Islet precursor cell (in vitro differentiated cells): ENCODE results near the gene RNU6-9.
A peak's percentile ranks its signal among the peaks of the same experiment; 100 is the strongest.
"Not testable (repeated sequence)": the region's sequence is repeated elsewhere in the genome, so short reads cannot be mapped to it uniquely, and the experiment has no call there.

Experiments
- DNase-seq: peaks from one replicate; pipeline ENCODE4 v3.0.0-alpha.2; 2018

Gene RNU6-9

DNA sequence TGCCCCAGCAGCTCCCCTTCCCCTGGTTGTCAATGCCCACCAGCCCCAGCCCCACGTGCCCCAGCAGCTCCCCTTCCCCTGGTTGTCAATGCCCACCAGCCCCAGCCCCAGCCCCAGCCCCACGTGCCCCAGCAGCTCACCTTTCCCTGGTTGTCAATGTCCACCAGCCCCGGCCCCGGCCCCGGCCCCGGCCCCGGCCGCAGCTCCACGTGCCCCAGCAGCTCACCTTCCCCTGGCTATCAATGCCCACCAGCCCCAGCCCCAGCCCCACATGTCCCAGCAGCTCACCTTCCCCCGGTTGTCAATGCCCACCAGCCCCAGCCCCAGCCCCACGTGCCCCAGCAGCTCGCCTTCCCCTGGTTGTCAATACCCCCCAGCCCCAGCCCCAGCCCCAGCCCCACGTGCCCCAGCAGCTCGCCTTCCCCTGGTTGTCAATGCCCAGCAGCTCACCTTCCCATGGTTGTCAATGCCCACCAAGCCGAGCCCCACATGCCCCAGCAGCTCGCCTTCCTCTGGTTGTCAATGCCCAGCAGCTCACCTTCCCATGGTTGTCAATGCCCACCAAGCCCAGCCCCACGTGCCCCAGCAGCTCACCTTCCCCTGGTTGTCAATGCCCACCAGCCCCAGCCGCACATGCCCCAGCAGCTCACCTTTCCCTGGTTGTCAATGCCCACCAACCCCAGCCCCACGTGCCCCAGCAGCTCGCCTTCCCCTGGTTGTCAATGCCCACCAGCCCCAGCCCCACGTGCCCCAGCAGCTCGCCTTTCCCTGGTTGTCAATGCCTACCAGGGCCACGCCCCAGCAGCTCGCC lies 14.3 kb upstream of the RNU6-9 start:
- DNase-seq: not testable (repeated sequence)

DNA sequence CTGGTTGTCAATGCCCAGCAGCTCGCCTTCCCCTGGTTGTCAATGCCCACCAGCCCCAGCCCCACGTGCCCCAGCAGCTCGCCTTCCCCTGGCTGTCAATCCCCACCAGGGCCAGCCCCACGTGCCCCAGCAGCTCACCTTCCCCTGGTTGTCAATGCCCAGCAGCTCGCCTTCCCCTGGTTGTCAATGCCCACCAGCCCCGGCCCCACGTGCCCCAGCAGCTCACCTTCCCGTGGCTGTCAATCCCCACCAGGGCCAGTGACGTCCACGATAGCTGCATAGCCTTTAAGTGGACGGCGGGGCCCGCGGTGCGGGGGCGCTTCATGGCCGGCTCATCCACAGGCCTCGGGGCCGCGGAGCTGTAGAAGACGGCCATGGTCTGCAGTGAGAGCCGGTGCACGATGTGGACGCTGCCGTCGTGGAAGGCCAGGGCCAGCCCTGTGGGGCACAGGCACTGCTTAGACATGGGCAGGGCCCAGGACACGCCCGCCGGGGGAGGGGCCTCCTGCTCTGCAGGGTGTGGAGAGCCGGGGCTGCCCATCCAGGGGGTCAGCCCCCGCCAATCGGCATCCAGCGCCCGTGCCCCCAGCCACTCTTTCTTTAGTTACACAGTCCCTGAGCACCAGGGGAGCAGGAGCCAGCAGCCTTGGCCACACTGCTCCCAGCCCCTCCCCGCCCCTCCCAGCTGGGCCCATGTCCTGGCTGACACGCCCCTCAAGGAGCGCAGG lies 13.4 kb upstream of the RNU6-9 start:
- no peak for DNase-seq

DNA sequence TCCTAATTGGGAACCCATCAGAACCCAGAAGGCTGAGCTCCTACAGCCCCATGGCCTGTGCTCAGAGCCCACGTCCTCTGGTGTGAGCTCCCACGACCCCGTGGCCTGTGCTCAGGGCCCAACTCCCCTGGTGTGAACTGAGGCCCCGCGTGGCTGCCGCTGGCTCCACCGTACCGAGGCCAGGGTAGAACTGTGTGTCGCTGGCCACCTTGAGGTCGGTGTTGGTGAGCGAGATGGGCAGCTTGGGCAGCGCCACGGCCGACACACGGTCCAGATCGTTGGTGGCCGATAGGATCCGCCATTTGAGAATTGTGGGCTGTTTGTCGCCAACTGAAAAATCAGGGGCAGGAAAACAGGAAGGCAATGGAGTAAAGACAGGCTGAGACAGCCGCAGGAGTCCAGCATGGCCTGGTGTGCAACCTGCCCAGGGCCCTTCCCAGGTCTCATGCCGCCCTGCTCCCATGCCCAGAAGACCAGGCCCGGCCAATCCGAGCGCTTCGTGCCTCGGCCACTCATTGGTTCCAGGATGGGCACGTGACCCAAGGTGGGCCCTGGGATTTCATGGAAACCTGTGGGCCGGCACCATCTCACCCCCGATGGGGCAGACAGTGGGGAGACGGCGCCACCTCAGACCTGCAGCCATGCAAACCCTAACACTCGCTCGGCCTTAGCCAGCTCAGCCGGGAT lies 11.8 kb upstream of the RNU6-9 start:
- no peak for DNase-seq

DNA sequence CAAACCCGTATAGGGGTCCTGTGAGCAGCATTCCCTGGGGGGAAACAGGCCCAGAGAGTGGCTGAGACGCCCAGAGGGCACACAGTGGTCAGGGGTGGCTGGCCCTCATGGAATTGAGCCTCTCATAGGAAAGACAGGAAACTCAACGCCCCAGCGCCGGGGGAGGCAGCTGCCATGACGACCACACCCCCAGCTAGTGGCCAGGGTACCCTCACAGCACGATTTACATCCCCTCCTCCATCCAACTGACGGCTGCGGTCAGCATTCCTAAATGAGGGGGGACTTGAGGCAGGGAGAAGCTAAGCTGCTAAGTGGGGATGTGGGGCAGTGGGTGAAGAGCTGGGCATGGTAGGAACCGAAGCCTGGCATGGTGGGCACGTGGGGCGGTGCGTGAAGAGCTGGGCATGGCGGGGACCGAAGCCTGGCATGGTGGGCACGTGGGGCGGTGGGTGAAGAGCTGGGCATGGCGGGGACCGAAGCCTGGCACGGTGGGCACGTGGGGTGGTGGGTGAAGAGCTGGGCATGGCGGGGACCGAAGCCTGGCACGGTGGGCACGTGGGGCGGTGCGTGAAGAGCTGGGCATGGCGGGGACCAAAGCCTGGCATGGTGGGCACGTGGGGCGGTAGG lies 10.3 kb upstream of the RNU6-9 start:
- no peak for DNase-seq

DNA sequence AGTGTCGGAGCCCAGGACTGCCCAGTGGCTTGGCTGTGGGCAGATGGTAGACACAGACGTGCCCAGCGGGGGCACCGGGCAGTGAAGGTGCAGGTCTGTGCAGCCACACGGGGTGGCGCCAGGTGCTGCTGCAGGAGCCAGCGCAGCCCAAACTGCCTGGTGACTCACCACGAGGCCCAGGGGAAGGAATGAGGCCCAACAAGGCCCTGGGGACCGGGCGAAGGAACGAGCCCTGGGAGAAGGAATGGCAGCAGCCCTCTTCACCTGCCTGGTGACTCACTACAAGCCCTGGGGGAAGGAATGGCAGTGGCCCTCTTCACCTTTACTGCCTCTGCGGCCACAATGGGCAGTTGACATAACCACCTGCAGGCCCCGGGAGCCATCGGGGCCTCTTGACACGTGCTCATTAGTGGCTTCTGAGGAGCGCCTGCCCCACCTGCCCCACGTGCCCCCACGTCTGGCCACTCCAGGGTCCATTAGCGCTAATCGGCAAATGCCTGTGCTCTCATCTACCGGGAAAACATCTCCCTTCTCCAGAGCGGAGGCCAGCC lies 9.5 kb upstream of the RNU6-9 start:
- DNase-seq: peak; percentile 99

DNA sequence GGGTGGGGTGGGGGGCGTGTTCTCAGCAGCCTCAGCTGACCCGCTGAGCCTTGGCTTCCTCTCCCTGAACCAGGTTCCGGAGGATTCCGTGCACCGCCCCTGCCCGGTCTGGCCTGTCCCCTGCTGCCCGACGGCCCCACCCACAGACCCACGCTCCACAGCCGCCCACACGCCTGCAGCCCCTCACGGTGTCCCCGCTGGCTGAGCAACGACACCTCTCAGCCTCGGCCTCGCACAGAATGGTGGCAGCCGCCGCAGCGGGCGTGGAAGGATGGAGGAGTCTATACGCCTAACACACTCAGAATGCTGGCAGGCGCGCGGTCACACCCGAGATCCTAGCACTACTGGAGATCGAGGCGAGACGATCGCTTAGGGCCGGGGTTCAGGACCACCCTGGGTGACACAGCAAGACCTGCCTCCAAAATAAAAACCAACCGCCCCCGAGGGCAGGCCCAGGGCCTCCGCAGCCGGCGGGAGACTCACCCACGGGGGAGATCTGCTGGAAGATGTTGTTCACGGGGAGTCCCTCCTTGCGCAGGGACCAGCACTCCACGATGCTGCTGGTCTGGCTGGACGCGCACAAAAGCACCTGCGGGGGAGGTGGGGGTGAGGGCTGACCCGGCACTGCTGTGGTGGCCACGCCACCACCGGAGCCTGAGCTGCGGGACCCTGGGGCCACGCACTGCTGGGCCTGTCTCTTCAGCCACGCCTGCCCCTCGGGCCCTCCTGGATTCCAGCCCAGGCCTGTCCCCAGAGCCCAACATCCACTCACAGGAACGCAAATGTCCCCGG lies 8.7 kb upstream of the RNU6-9 start:
- DNase-seq: no peak

DNA sequence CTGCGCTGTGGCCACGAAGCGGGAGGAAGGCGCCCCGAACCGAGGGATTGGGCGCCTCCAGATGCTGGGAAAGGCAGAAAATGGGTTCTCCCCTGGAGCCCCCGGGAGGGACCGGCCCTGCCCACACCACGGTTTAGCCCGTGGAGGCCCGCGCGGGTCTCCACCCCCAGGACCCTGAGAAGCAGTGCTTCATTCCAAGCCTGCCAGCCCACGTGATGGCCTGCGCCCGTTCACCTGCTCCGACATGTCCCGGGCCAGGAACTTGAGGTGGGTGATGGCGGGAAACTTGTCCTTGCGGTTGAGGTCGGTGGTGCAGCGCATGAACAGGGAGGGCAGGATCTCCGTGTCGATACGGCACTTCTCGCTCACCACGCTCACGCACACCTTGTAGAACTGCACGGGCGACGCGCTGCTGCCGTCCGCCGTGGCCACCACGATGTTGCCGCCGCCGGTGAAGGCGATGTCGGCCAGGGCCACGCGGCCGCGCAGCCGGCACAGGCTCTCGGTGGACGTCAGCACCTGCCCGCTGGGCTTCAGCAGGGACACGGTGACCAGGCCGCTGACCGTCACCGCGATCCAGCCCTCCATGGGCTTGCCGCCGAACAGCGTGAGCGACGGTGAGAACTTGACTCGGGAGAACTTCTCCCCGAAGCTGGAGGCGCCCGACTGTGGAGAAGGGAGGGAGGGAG lies 7.6 kb upstream of the RNU6-9 start:
- no peak for DNase-seq

DNA sequence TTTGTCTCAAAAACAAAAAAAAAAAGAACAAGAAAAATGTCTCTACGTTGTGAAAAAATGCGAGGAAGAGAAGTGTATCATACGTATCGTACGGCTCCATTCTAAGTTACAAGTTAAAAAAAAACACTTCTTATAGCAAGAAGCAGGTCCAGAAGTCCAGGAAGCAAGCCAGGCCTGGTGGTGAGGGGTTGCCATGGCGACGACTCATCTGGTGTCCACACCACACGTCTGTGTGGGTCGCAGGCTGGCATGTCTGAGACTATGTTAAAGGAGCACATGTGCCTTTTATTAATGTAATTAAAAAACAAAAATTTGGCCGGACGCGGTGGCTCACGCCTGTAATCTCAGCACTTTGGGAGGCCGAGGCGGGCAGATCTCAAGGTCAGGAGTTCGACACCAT lies 6.2 kb upstream of the RNU6-9 start:
- peak; percentile 75 for DNase-seq

DNA sequence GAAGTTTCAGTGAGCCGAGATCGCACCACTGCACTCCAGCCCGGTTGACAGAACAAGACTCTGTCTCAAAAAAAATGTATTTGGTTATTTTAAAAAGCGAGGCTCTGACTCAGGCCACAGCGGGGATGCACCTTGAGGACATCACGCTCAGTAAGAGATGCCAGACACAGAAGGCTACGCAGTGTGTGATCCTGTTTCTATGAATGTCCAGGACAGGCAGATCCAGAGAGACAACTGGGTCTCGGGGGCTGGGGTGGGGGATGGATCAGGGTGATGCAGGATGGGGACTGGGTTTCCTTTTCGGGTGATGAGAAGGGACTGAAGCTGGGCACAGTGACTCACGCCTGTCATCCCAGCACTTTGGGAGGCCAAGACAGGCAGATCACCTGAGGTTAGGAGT lies 5.7 kb upstream of the RNU6-9 start:
- no peak for DNase-seq

DNA sequence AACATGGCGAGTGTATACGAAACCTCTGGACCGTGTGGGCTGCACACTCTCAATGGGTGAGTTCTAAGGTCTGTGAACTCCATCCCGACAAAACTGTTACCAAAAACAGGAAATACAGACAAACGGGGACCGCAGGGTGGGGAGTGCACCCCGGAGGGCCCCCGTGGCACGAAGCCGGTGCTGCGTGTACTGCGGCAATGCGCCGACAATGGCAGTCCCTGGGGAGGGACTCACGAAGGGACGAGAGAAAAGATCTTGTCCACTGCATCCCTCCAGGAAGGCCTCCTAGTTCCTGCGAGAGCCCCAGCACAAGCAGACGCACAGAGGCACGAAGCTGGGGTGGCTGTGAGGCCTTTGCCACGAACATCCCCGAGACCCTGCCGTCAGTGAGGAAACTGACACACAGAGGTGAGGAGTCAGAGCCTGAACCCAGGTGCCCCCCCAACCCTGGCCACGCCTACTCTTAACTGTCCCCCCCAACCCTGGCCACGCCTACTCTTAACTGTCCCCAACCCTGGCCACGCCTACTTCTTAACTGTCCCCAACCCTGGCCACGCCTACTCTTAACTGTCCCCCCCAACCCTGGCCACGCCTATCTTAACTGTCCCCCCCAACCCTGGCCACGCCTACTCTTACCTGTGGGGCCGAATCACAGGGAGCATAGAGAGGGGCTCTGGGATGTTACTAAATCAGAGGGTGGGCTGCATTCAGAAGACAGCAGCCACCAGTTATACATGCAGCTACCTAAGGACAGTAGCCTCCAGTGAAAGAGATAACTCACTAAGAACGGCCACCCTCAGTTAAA lies 4.5 kb upstream of the RNU6-9 start:
- DNase-seq: no peak

DNA sequence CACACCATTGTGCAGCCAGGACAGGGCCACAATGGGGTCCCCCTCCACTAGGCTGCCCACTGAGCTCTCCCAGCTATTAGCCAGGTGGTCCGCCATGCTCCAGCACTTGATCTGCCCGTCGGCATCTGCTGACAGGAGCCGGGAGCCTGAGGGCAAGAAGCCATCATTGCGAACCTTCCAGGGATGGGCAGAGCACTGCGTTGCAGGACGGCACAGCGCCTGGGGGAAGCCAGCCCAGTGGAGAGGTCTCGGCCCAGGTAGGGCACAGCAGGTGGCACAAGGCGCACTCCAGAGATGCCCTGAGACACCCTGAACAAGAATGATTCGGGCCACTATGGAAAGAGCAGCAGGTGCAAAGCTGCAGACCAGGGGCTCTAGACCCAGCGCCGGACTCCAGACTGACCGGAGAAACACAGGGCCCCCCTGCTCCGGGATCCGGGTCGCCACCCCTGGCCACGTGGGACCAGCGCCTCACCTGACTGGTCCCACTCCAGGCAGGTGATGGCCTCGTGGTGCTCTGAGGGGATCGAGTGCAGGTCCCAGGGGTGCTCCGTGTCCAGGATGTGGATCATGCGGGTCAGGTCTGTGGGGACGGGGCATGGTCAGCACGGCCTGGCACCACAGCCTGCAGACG lies 3.5 kb upstream of the RNU6-9 start:
- no peak for DNase-seq

DNA sequence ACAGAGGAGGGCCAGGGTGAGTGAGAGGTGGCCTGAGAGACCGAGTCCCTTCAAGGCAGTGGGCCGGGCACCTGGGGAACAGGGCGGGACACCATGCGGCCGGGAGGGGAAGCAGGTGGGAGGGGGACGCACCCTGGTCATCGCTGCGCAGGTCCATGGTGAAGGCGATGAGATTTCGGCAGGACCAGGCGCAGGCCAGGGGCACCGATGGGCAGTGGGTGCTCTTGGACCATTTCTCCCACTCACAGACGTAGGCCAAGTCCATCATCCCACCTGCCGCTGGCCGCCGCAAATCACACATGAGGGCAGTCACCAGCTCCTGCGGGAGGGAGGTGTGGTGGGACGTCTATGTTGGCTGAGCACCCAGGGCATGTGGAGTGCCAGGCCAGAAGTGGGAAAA lies 2.5 kb upstream of the RNU6-9 start:
- DNase-seq: no peak

DNA sequence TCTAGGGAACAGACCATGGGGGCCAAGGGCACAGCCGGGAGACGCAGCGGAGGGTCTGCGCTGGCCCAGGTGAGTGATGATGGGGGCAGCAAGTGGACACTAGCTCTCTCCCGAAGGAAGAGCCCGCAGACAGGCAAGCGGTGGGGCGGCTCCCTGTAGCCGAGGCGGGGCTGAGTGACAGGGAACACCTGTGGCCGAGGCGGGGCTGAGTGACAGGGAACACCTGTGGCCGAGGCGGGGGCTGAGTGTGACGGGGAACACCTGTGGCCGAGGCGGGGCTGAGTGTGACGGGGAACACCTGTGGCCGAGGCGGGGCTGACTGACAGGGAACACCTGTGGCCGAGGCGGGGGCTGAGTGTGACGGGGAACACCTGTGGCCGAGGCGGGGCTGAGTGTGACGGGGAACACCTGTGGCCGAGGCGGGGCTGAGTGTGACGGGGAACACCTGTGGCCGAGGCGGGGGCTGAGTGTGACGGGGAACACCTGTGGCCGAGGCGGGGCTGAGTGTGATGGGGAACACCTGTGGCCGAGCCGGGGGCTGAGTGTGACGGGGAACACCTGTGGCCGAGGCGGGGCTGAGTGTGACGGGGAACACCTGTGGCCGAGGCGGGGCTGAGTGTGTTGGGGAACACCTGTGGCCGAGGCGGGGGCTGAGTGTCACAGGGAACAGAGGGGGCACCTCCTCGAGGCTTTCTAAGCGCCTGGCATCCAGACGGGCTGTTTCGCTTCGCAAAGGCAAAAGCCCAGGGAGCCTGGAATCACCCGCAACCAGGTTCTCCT lies 1.7 kb upstream of the RNU6-9 start:
- not testable (repeated sequence) for DNase-seq

DNA sequence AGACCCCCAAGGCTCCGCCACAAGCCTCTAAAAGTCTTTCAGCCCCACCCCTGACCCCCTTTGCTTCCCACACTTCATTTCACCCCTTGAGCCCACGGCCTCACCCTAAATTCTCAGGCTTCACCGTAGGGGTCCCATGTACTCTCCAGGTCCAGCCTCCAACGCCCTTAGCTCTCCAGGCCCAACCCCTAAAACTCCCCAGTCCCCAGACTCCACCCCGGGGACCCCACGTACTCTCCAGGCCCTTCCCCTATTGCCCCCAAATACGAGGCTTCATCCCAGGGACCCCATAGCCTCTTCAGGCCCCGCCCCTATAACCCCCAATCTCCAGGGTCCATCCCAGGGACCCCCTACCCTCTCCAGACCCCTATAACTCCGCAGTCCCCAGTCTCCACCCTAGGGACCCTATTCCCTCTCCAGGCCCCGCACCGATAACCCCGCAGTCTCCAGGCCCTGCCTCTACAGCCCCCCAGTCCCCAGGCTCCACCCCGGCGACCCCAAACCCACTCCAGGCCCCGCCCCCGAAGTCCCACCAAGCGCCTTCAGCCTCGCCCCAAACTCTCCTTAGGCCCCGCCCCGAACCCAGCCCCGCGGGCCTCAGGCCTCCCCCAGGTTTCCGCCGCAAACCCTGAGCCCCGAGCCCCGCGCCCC lies 916 bp upstream of the RNU6-9 start:
- no peak for DNase-seq

DNA sequence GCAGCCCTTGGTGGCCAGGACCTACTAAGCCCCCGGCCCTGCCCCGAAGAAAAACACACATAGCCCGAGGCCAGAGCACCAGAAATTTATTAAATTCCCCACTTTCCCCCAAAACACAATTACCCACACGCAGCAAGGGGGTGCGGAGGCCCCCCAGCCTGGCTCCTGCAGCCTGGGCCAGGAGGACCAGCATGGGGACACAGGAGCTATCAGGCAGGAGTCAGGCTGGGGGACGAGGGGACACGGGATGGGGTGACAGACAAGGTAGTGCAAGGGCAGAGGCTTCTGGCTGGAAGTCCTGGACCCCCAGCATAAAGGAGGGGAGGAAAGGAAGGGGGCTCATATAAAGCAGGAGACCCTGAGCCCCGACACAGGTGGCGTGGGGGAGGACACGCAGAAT lies 3.1 kb downstream of the RNU6-9 start:
- no peak for DNase-seq

DNA sequence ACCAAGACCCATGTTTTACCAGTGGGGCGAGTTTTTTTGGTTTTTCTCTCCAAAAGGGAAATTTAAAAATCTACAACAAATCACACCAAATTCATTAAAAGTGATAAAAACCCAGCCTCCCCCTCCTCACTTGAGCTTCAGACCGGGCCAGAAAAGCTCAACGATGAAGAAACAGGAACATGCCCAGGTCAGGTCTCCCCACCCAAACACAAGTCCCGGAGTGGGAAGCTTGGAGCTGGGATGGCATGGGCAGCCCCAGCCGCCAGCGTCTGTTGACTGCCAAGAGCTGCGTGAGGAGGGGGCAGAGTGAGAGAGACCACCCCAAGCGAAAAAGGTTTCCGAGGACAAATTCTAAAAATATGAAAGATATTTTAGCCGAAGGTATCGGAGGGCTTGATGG lies 3.7 kb downstream of the RNU6-9 start:
- no peak for DNase-seq

DNA sequence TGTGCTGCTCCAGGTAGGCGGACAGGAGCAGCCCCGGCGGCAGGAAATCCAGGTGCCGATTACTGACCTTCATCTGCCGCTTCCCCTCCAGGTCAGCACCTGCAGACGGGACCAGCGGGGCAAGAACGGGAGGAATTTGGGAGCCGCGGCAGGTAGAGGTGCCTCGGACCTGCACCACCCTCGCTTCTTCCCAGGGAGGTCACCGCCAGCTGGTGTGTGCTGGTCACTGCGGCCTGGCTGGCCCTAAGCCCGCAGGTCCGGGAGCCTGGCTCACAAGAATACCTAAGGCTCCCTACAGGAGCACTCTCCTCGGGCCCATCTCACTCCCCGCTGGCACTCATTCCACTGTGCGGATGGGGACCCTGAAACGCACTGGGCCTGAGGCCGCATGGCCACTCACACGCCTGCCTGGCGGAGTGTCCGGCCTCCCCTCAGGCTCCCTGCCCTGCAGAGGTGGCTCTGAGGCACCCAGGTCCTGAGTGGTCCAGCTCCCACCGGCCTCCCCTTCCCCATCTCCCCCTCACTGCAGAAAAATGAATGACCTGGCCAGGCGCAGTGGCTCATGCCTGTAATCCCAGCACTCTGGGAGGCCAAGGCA lies 4.3 kb downstream of the RNU6-9 start:
- peak; percentile 80 for DNase-seq

DNA sequence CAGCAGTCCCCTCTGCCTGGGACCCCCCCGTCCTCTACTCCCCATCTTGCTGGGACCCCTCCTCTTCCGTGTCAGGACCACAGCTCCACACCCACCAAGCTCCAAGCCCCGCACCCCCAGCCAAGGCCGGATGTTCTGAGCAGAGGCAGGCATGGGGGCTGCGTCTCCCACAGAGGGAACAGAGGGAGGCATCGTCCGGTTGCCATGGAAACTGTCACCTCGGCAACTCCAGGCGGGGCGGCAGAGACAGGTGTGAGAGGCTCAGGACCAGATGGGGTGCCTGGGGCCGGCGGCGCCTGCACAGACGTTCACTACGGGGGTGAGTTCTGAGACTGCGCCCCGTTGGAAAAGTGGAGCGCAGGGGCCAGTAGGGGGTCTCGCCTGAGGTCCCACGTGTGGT lies 5.4 kb downstream of the RNU6-9 start:
- no peak for DNase-seq
